Sigmoid colon (tissue), 7 donors: Measurements from ENCODE around the gene TRMT112. TPM values are rescaled to one million over a fixed set of nuclear protein-coding genes. Genes with fewer than 3 reads are reported as not detected.
"Not testable (repeated sequence)": the region's sequence is repeated elsewhere in the genome, so short reads cannot be mapped to it uniquely, and the experiment has no call there.

ENCODE experiments used
- DNase-seq: peaks from one replicate; pipeline ENCODE4 v3.0.0-alpha.2; 2019
- H3K27ac ChIP-seq, 4 donors: fragments of 200-600 bp; sonication (generic); one replicate each; pipeline ENCODE4 v1.5.1; 2016 to 2019; ENCODE audit warnings: mild to moderate bottlenecking in 1 of 4
- H3K27me3 ChIP-seq, 3 donors: fragments of 200-600 bp; sonication (generic); one replicate each; pipeline ENCODE4 v1.5.1; 2019; ENCODE audit warnings: mild to moderate bottlenecking in 1 of 3
- H3K36me3 ChIP-seq, 4 donors: fragments of 200-600 bp; sonication (generic); one replicate each; pipeline ENCODE4 v1.5.1; 2016 to 2019
- H3K4me1 ChIP-seq, 4 donors: fragments of 200-600 bp; sonication (generic); one replicate each; pipeline ENCODE4 v1.5.1; 2017 to 2019
- H3K4me3 ChIP-seq, 4 donors: fragments of 200-600 bp; sonication (generic); one replicate each; pipeline ENCODE4 v1.5.1; 2017 to 2019; ENCODE audit warnings: mild to moderate bottlenecking in 2 of 4, moderate library complexity in 1 of 4
- H3K9me3 ChIP-seq, 4 donors: fragments of 200-600 bp in 3 of 4; sonication (generic) in 3 of 4; one replicate each; pipeline versions ENCODE4 v1.5.1 to v1.6.1; 2013 to 2019
- CTCF ChIP-seq, 4 experiments: fragments of 450-650 bp in 3 of 4; fragments of 200-600 bp in 1 of 4; IDR thresholded peaks; one replicate each; pipeline ENCODE4 v1.5.1; 2016 to 2019; ENCODE audit warnings: antibody characterized with exemption in 4 of 4, mild to moderate bottlenecking in 3 of 4, moderate library complexity in 2 of 4
- EP300 ChIP-seq, 4 donors: sonication (generic); formaldehyde crosslinking; IDR thresholded peaks; one replicate each; pipeline ENCODE4 v1.6.1; 2017; ENCODE audit warnings: antibody characterized with exemption in 4 of 4
- POLR2A ChIP-seq, 2 donors: fragments of 450-650 bp; IDR thresholded peaks; one replicate each; pipeline ENCODE4 v1.6.1; 2016; ENCODE audit warnings: antibody characterized with exemption in 2 of 2, mild to moderate bottlenecking in 2 of 2, moderate library complexity in 2 of 2
- POLR2AphosphoS5 ChIP-seq, 4 donors: sonication (generic); formaldehyde crosslinking; IDR thresholded peaks; one replicate each; pipeline ENCODE4 v1.6.1; 2017; ENCODE audit warnings: antibody characterized with exemption in 4 of 4
- WGBS, 2 donors: extraction: QIAGEN DNeasy Blood & Tissue Kit; methylation state at CpG; one replicate each; pipeline ENCODE4 v1.1.7; 2013; 5-methylcytosine and 5-hydroxymethylcytosine counted together
- intact Hi-C: fragments of 100-400 bp; cut with DNase I; formaldehyde crosslinking; loops from one replicate; pipeline ENCODE4 v1.15.1; 2023
- polyA plus RNA-seq, 3 donors: library from polyadenylated mRNA; stranded (reverse); fragments of 200-250 nt; gene quantifications; one replicate each; pipeline ENCODE4 v1.2.3, GENCODE V29; 2013
- total RNA-seq, 4 donors: library from RNA; depleted of rRNA; stranded (reverse); fragments of >200 nt; gene quantifications; one replicate each; pipeline ENCODE4 v1.1.0, GENCODE V29; 2016
- donor health status: healthy with polysubstance abuse.
- donor health status: Bipolar disorder and iron deficiency.
- donor health status: healthy.

TRMT112 gene
- total and polyA plus RNA-seq, 7 donors, result 148 to 353 (median 232) TPM

- peaks cover 10 to 49% (median 17%) of the 10 kb centered on the region in 4 donors for H3K36me3 ChIP-seq
- peak within 1 kb of the TSS; percentile 98 to 99 (median 98) for H3K27ac ChIP-seq
- WGBS, 2 donors, result 1% methylated on average over 61 of the region's 61 CpGs
- H3K4me1 ChIP-seq, result peaks cover 0 to 24% (median 22%) of the 10 kb centered on the region in 4 donors
- no peaks in the 10 kb centered on the region for H3K27me3 ChIP-seq
- DNase-seq, result peak; percentile 99
- peak; percentile 87 to 94 for TF ChIP-seq POLR2A (IDR thresholded peaks at IDR 0.05)
- peak in 1 of 4 experiments; percentile 11 for TF ChIP-seq CTCF (IDR thresholded peaks at IDR 0.05)
- no peak for TF ChIP-seq EP300 (IDR thresholded peaks at IDR 0.05)
- TF ChIP-seq POLR2AphosphoS5 (IDR thresholded peaks at IDR 0.05), result peak; percentile 93 to 97 (median 96)
- no peaks in the 10 kb centered on the region for H3K9me3 ChIP-seq
- H3K4me3 ChIP-seq, result peak within 1 kb of the TSS; percentile 83 to 98 (median 86)
- intact Hi-C loops, result loop anchor here (1.0 to 2.0 kb wide), 2 partner anchors 25 to 37 kb away; no protein-coding TSS in a partner anchor
Observed at GRCh38 chr11:64317961-64318765, 804 bp upstream of the TRMT112 start, which contains the start of gene PRDX5. TSS of gene PRDX5 (plus strand) at chr11:64318121. CDS start at chr11:64318216, 95 bp downstream.

- Histone ChIP-seq H3K4me3 (peak overlapping the region; percentile 83 to 98 (median 86)), H3K36me3 (peaks cover 10 to 39% (median 17%) of the 10 kb centered on the region in 4 donors), H3K27me3 (no peaks in the 10 kb centered on the region), H3K27ac (peak overlapping the region; percentile 98 to 99 (median 98)), H3K4me1 (peaks cover 0 to 24% (median 22%) of the 10 kb centered on the region in 4 donors), H3K9me3 (no peaks in the 10 kb centered on the region)
- 2 to 6% methylated on average over 32 of the region's 32 CpGs for WGBS, 2 donors
- TF ChIP-seq POLR2A (IDR thresholded peaks at IDR 0.05), result no peak
- TF ChIP-seq EP300 (IDR thresholded peaks at IDR 0.05), result peak in 1 of 4 donors; percentile 22
- no peak for DNase-seq
- intact Hi-C loops, result no loop called here
Observed at GRCh38 chr11:64316672-64317324, 561 bp downstream of the TRMT112 start.

GRCh38 chr11:64315667-64316526 lies 1.5 kb downstream of the TRMT112 start:
- H3K4me3 ChIP-seq, DNase-seq, intact Hi-C loops, H3K9me3 ChIP-seq, H3K27me3 ChIP-seq: not testable (repeated sequence)
- Histone ChIP-seq H3K36me3 (peaks cover 10 to 31% (median 17%) of the 10 kb centered on the region in 4 donors), H3K27ac (peak overlapping the region; percentile 98 to 99 (median 98)), H3K4me1 (peaks cover 0 to 24% (median 22%) of the 10 kb centered on the region in 4 donors)
- 66 to 82% methylated on average over 25 of the region's 25 CpGs for WGBS, 2 donors

GRCh38 chr11:64314805-64315561 lies 2.4 kb downstream of the TRMT112 start:
- peaks cover 10 to 27% (median 17%) of the 10 kb centered on the region in 4 donors for H3K36me3 ChIP-seq
- intact Hi-C loops, result no loop called here
- peaks cover 0 to 24% (median 22%) of the 10 kb centered on the region in 4 donors for H3K4me1 ChIP-seq
- TF ChIP-seq EP300 (IDR thresholded peaks at IDR 0.05), result no peak
- TF ChIP-seq CTCF (IDR thresholded peaks at IDR 0.05), result no peak
- no peak for TF ChIP-seq POLR2AphosphoS5 (IDR thresholded peaks at IDR 0.05)
- no peak for TF ChIP-seq POLR2A (IDR thresholded peaks at IDR 0.05)
- peak overlapping the region in 3 of 4 donors; percentile 41 to 63 (median 47) for H3K27ac ChIP-seq
- no peak for DNase-seq
- H3K27me3 ChIP-seq, result no peaks in the 10 kb centered on the region
- H3K4me3 ChIP-seq, result no peak overlapping the region
- no peaks in the 10 kb centered on the region for H3K9me3 ChIP-seq
- 78 to 91% methylated on average over 24 of the region's 24 CpGs for WGBS, 2 donors
